Measurements from ENCODE around the gene ANO7.
A peak's percentile ranks its signal among the peaks of the same experiment; 100 is the strongest.

ANO7 gene

DNA sequence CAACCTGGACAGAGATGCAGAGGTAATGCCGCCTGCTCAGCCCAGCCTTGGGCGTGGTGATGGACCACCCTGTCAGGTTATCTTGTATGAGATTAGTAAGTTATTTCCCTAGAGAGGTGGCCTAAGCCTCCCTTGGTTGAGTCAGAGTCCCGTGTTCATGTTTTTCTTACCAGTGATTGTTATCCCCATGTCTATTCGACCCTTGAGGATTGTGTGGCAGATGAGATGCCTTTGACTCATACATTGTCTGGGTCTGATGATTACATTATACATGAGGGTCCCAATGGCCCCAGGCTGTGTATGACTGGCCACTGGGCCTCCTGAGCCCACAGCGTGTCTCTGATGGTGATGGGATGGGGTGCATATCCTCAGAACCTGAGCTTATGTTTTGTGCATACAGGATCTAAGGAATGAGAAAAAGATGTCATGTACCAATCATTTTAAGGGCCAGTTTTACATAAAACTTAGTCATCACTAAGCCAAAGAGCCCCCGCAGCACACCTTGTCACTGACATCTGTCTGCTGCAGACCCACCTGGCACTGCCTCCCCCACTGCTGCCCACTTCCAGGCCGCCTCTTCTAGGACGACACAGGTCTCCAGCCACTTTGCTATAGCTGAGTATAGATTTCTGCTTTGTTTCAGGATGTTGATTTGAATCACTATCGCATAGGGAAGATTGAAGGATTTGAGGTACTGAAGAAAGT is 30.5 kb upstream of the ANO7 start:
- DNase-seq (ENCODE audit: low spot score) = peak; percentile 55

DNA sequence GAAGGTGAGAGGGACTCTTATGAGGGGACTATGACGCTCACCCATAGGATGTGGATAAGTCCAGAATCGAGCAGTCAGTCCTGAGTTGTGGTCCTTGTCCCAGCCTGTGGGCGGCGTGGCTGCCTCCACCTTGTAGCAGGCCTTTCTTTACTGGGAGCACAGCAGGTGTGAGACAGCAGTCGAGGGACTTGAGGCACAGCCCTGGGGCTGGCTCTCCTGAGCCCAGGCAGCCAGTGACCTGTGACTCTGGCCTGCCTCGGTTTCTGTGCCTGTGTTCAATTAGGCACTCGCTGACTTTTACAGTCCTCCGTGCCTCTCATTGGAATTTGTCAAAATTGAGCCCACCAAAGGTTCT is 30.0 kb upstream of the ANO7 start:
- DNase-seq (ENCODE audit: low spot score) = no peak

DNA sequence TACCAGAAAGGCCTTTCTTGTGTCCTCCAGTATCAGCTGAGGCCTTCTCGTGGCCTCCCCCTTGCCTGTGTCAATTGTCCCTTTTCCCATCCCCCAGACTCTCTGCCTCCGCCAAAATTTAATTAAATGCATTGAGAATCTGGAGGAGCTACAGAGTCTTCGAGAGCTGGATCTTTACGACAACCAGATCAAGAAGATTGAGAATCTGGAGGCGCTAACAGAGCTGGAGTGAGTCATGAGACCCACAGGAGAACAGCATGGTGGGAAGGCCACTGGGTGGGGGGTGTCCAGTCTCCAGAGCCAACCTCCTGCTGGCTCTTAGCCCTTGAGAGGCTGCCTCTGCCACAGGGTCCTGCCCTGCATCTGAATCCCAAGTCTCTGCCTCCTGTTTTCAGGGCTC is 29.4 kb upstream of the ANO7 start:
- no peak for DNase-seq (ENCODE audit: low spot score)

DNA sequence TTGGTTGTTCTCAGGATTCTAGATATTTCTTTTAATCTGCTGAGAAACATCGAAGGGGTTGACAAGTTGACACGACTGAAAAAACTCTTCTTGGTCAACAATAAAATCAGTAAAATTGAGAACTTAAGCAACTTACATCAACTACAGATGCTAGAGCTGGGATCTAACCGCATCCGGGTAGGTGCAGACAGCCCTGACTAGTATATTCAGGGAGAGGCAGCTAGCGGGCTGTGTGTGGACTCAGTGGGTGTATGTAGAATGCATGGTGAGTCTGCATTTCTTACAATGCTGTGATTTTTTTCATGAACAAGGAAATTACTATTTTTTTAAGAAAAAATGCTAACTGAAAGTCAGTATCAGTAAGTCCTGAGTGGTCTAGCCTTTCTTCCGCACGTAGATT is 28.2 kb upstream of the ANO7 start:
- no peak for DNase-seq (ENCODE audit: low spot score)

DNA sequence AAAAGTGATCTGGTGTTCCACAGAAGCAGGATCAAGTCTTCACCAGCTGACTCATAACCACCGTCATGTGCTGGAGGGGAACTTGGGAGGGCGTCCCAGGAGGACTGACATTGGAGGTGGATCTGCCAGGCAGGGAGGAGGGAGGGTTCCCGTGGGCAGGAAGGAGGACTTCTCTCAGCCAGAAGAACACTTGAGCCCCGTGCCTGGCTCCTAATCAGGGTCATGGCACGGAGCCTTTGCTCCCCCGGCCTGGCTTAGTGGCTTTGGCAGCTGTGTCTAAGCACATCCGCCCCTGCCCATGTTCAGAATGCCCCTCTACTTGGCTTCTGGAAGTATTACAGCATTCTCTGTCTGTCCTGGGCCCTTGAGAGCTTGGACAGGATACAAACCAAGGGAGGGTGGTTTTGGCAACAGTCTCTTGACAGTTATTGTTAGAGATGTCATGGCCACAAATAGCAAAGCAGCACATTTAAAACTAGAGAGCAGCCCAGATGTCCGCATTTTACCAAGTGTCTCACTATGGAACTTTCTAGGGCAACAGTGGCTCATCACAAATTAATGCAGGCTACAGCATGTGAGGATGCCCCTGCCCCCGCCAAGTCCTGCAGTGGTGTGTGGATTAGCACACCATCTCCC is 26.7 kb upstream of the ANO7 start:
- peak; percentile 90 for DNase-seq (ENCODE audit: low spot score)

DNA sequence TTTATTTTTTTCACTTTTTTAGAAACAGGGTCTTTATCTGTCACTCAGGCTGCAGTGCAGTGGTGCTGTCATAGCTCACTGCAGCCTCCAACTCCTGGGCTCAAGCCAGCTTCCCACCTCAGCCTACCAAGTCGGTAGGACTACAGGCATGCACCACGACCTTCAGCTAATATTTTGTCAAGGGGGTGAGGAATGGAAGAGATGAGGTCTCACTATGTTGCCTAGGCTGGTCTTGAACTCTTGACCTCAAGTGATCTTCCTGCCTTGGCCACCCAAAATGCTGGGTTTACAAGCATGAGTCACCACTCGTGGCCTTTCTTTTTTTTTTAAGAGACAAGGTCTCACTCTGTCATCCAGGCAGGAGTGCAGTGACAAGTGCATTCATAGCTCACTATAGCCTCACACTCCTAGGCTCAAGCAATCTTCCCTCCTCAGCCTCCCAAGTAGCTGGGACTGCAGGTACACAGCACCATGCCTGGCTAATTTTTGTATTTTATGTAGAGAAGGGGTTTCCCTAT is 24.8 kb upstream of the ANO7 start:
- no peak for DNase-seq (ENCODE audit: low spot score)

DNA sequence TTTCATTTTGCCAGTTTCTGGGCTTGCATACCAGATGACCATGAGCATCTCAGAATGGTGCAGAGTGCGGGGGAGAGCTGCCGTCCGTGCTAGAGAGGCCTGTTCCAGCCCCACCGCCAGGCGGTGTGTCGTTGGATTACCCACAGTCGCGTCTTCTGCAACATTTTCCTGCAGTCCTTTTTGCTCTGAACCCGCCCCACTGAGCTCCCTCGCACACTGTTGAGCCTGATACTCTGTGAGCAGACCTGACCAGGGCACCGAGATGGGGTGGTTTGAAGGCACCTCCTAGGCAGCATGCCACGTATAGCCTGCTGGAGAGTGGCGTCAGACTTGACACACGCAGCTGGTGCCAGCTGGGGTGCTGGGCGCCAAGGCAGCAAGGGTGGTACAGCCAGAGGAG is 20.1 kb upstream of the ANO7 start:
- no peak for DNase-seq (ENCODE audit: low spot score)

DNA sequence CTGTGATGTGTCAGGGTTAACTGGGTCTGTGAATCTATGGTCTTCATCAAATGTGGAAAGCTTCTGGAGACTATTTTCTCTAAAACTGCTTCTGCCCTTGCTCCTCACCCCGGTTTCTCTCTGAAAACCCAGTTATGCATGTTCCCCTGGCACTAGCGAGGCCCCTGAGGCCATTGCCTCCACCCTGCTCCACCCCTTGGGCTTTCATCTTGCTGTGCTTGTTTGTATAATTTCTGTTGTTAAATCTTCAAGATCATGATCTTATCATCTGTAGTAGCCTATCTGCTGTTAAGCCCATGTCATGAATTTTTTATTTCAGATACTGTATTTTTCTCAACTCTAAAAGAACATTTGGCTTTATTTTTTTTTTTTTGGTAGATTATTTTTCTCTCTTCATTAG is 14.9 kb upstream of the ANO7 start:
- no peak for DNase-seq (ENCODE audit: low spot score)

GRCh38 chr2:241177526-241178334 is 10.7 kb upstream of the ANO7 start:
- DNase-seq (ENCODE audit: low spot score) = no peak

DNA sequence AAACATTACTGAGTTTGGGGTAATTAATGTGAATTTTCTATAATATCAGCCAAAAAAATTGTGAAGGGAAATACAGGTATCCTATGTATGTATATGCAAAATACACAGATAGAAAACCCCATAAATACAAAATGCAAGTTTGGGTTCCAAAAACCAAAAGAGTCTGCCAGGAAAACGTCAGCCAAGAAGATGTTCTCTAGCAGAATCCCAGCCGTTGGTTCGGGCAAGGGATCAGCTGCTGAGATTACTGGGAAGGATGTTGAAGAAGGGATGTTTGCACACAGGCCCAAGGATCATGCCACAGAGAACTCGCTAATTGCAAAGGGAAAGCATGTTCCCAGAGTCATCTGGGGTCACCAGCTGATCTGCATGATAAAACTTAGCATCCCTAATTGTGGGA is 9.5 kb upstream of the ANO7 start:
- no peak for DNase-seq (ENCODE audit: low spot score)

DNA sequence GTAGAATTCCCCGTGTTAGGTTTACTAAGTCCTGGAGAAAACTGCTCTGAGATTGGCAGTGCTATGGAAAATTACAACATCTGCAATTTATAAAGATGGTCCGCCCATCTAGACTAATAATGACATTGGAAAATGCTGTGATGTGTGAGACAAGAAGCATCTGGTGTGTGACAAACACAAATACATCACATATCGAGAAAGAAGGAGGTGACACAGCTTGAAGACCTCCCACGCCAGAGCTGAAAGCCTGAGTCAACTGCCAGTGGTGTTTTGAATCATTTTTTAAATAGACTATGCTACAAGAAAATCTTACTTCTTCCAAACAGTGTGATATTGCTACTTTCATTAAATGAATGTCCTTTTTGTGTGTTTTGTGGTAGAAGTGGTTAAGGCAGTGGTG is 8.6 kb upstream of the ANO7 start:
- no peak for DNase-seq (ENCODE audit: low spot score)

- no peak for DNase-seq (ENCODE audit: low spot score)
These were observed 8.0 kb upstream of the ANO7 start for GRCh38 chr2:241180495-241180894.

- no peak for DNase-seq (ENCODE audit: low spot score)
These were observed 6.4 kb upstream of the ANO7 start for GRCh38 chr2:241182126-241182525.

- no peak for DNase-seq (ENCODE audit: low spot score)
These were observed 5.8 kb upstream of the ANO7 start for GRCh38 chr2:241182531-241183133.

GRCh38 chr2:241183221-241183620 is 5.3 kb upstream of the ANO7 start:
- no peak for DNase-seq (ENCODE audit: low spot score)

DNA sequence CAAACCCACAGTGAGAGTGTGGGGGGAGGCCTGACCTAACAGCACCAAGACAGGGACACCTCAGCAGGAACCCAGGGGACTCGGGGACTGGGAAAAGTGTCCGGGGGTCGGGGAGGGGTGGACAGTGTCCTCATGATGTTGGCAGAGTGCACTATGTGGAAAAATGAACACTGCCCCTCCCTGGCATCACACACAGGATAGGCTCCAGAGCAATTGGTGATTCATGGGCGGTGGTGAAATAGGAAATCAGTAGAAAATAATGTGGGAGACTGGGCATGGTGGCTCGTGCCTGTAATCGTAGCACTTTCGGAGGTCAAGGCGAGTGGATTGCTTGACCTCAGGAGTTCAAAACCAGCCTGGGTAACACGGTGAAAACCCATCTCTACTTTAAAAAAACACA is 3.6 kb upstream of the ANO7 start:
- no peak for DNase-seq (ENCODE audit: low spot score)

DNA sequence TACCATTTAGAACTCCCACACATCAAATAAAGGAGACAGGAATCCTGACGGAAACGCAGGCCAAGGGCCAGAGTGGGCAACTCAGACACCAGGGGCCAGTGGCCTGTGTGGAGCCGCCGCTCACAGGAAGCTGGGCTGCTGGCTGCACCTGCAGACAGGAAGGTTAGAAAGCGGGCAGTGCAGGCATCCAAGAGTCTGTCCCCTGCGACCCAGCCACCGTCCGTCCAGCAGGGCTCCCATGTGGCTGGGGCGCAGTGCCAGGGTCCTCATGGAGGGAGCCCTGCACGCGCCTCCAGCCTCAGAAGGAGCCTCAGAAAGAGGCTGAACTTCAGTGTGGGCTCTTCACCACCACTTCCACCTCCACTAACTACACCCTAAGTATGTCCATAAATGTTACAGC is 2.5 kb upstream of the ANO7 start:
- no peak for DNase-seq (ENCODE audit: low spot score)

DNA sequence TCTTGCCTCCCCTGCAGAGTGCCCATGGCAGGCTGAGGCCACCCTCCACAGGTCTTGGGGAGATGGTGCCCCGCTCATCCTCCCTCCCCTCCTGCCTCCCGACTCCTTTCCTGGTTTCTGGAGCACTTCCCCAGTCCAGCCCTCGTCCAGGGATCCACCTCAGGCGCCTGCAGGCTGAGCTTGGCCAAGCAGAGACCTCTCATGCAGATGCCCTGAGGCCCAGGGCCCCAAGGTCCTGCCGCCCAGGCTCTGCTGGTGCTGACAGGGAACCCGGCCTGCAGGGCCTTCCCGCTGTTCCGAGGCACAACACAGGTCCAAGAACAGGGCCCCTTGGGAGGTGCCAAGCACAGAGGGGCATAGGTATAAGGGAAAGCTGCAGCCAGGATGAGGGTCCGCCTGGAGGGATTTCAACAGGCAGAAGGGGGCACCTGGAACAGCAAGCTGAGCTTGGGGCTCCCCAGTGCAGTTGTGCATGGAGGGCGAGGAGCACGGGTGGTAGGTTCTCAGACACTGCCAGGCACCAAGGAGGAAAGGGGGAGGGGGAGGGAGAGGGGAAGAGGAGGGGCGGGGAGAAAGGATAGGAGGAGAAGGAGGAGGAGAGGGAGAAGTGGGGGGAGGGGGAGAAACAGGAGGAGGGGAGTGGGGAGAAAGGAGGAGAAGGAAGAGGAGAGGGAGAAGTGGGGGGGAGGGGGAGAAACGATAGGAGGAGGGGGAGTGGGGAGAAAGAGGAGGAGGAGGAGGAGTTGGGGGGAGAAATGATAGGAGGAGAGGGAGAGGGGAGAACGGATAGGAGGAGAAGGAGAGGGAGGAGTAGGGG is 1.2 kb upstream of the ANO7 start:
- no peak for DNase-seq (ENCODE audit: low spot score)

GRCh38 chr2:241187918-241188234 is 601 bp upstream of the ANO7 start:
- DNase-seq (ENCODE audit: low spot score) = no peak

DNA sequence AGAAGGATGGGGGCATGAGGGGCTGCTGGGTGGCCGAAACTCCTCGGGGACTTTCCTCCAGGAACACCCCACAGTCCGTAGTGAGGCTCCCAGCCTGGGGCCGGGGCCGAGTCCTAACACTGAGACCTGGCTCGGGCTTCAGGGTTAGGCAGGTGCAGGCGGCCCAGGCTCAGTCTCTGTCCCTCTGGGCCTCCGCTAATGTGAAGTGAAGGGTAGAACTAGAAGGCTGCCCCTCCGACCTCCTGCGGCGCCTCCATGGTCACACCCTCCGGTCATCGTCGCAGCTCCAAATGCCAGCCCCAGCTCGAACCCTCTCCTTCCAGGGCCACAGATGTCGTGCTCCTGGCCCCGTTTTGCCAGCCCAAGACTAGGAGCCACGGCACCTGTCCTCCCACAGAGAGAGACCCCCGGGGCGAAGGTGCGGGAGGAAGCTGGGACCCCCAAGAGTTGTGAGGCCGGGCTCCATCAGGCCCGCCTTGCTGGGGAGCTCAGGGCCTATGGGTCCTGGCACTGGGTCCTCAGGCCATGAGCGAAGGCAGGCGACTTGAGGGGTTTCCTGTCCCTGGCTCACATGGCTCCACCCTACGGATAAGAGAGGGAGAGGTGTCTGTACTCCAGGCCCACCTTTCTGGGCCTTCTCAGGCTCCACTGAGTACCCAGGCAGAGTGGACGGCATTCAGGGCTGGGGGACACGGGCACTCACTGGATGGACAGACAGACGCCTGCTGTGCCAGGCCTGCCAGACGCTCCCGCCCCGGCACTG is 797 bp downstream of the ANO7 start:
- DNase-seq (ENCODE audit: low spot score) = no peak

DNA sequence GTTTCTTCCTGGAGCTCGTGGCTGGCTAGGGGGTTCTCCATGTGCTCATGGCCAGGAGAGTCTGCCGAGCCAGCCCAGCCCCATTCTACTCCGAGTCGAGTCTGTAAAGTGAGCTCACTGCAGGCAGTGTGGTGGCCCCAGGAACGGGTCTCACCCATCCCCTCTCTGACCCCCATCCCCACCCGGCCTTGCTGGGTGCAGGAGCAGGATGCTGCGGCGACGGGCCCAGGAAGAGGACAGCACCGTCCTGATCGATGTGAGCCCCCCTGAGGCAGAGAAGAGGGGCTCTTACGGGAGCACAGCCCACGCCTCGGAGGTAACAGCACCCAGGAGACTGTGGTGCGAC is 1.4 kb downstream of the ANO7 start:
- peak; percentile 16 for DNase-seq (ENCODE audit: low spot score)

Measured in hepatic stellate cell (primary cell).